GM12872 (cell line): ENCODE measurements around the gene OSBP2.

ENCODE experiments used
- TF ChIP-seq, protein P1 (sequence below): IDR thresholded peaks from 3 replicates; pipeline ENCODE4 v1.5.1; 2011; ENCODE audit warnings: low read depth, mild to moderate bottlenecking, low read length, moderate library complexity; ENCODE audit not compliant: insufficient read depth

OSBP2 gene

DNA sequence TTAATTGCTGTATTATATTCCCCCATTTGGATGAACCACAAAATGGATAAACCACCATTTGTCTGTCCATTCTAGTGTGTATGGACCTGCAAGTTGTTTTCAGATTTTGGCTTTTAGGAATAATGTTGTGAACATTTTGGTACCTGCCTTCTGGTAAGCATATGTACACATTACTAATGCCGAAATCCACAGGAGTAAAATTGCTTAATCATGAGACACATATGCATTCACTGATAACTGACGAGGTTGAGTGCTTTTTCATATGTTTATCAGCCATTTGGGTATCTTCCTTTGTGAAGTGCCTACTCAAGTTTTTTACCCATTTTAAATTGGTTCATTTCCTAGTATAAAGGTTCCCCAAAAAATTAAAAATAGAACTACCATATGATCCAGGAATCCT is 34.2 kb downstream of the OSBP2 start:
- TF ChIP-seq, protein P1, sequence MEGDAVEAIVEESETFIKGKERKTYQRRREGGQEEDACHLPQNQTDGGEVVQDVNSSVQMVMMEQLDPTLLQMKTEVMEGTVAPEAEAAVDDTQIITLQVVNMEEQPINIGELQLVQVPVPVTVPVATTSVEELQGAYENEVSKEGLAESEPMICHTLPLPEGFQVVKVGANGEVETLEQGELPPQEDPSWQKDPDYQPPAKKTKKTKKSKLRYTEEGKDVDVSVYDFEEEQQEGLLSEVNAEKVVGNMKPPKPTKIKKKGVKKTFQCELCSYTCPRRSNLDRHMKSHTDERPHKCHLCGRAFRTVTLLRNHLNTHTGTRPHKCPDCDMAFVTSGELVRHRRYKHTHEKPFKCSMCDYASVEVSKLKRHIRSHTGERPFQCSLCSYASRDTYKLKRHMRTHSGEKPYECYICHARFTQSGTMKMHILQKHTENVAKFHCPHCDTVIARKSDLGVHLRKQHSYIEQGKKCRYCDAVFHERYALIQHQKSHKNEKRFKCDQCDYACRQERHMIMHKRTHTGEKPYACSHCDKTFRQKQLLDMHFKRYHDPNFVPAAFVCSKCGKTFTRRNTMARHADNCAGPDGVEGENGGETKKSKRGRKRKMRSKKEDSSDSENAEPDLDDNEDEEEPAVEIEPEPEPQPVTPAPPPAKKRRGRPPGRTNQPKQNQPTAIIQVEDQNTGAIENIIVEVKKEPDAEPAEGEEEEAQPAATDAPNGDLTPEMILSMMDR = no peak

DNA sequence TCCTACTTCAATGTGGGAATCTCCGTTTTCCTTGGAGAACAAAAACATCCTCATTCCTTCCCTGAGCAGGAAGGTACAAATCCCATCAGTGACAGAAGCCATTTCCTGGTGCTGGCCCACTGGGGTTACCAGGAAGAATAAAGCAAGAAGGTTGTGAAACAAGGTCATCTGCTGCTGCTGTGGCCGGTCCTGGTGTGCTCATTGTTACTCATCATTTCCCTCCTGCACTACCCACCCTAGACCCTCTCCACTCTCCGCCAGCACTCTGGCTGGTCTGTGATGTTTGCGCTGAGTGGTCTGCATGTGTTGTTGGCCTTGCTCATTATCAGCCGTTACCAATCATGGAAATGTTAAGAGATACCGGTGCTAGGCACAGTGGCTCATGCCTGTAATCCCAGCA is 37.0 kb downstream of the OSBP2 start:
- TF ChIP-seq, protein P1 = no peak

DNA sequence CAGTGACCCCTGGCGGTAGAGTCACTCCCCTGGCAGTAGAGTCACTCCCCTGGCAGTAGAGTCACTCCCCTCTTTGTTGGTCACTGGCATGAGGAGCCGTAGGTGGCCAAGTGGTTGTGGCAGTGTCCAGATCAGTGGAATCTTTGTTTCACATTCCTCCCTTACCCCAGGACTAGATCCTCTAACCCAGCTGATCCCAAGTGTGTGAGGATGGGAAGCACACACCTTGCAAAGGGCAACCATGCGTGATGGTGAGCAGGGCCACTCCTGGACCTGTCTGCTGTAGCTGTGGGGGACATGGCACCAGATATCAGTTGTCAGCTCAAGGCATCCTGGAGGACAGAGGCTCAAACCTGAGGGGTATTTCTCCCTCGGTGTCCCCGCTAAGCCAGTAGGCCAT is 37.8 kb downstream of the OSBP2 start:
- TF ChIP-seq, protein P1 = no peak

DNA sequence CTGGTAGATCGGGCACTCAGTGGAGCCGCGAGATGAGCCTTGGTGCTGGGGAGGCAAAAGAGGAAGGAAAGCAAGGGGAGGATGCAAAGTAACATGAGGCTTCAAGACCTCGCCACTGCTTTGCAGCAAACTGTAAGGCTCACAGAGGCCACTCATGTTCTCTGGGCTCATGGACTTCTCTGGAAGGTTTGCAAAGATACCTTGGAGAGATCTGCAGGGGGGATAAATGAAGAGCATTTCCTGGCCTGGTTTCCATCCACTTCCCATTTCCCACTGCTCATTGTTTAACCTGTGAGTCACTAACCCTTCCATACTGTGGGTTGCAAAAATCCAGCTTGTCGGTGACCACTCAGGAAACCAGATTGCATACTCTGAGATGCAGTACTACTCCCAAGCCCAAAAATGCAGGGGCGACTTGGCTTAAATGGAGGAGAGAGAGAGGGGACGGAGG is 38.5 kb downstream of the OSBP2 start:
- TF ChIP-seq, protein P1 = no peak

DNA sequence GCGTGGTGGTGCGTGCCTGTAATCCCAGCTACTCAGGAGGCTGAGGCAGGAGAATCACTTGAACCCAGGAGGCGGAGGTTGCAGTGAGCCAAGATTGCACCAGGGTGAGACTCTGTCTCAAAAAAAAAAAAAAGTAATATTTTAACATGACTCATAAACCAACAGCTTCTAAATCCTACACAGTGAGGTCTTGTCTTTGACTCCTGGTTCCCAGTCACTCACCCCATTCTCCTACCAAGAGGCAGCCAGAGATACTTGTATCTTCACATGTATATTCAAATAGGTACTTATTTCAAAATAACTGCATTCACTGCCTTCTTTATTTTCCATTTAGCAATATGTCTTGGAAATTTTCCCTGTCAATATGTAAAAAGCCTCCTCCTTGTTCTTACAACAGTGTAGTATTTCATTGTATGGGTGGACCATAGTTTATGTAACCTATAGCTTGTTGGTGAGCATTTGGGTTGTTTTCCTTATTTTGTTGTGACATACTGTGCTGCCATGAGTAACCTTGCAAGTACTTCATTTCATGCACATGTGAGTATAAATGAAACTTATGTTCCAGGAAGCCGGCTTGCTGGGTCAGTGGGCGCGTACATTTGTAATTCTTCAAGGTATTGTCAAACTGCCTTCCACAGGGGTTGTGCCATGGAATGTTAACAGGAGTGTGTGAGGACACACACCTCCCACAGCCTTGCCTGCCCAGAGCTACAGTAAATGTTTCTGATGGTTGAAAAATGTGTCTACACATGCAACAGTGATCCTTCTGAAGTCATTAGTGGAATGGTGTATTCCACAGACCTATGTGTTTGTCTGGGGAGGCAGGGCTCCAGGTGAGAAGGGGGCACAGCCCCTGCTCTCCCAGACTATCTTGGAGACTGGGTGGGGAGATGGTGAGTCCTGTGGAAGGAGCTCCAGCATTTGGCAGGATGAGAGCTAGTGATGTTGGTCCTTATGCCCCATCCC is 47.9 kb downstream of the OSBP2 start:
- TF ChIP-seq, protein P1 = no peak

DNA sequence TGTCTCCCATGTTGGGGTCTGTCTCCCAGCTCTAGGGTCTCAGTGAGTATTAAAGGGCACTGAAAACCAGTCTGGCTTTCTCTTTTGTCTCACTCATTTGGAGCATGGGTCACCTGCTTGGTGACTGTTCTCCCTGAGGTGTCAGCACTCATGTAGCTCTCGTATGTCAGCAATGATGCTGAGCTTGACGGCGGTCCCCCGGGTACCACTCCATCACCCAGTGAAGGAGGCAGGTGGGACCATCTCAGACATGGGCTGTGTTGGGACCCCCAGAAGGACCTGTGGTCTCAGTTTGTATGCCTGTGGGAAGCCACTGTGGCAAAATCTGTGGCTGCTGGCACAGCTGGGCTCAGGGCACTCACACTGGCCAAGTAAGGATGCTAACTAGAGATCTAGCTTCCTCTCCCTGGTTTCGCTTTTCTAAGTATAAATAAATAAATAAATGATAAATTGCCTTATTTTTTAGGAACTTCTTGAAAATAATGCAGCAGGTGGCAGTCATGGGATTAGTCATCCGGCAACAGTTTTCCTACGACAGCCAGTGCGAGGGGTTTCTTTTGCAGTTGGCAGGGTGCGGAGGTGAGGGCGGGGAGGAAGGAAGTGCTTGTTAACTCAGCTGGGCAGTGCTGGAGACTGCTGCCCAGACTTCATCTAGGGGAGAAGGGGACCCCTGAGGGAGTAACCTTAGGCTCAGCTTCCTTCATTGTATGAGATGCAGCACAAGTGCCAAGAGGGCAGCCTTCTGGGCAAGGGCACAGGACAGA is 48.8 kb downstream of the OSBP2 start:
- TF ChIP-seq, protein P1 = no peak

DNA sequence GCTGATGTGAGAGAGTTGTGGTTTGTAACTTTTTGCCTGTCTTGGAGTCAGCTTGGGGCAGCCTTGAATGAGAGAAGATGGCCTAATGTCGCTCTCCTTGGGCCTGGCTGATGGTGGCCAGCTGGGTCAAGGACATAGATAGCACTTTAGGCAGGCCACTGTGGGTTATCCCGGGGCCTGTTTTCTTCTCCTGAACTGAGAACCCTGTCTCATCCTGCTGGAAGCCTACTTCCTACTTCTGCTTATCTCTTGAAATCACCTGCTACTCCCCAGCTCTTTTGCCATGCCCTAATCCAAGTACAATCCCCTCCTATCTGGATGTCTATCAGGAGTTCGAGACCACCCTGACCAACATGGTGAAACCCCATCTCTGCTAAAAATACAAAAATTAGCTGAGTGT is 49.5 kb downstream of the OSBP2 start:
- TF ChIP-seq, protein P1 = no peak
